DMS153 (cell line): ENCODE measurements around the gene HSD17B2.
"Not testable (repeated sequence)": the region's sequence is repeated elsewhere in the genome, so short reads cannot be mapped to it uniquely, and the experiment has no call there.

ENCODE experiments used
- DNase-seq: peaks from one replicate; lab custom pipeline; 2025; lab: John Stamatoyannopoulos, UW

HSD17B2 gene

DNA sequence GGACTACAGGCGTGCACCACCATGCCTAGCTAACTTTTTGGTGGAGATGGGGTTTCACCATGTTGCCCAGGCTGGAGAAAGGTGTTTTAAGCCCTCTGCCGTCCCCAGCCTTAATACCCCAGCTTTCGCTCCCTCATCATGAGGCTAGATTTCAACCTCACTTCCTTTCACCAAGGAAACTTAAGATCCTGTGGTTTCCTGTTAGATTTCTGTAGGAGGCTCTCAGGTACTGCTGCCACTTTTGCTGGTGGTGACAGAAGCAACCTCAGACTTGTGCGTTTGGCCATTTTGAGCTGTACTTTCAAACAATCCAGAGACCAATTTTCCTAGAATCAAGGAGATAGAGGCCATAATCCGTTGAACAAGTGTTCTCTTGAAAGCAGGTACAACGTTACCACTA lies 98.7 kb downstream of the HSD17B2 start:
- DNase-seq: no peak

DNA sequence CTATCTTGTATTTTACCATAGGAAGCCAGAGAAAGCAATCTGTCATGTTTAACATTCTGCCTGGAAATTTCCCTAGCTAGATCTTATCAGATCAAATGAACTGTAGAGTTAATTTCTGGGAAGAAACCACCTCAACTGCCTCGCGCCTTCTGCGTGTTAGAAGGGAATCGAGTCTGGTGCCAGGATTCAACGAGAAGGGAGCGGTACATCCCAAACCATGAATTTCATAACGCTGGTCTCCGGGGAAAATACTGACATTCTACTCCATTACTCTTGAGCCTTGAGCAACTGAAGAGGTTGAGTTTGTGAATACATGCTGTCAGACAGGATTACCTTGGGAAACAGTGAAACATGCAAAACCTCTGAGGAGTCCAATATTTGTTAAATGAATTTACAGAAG lies 99.8 kb downstream of the HSD17B2 start:
- DNase-seq: no peak

DNA sequence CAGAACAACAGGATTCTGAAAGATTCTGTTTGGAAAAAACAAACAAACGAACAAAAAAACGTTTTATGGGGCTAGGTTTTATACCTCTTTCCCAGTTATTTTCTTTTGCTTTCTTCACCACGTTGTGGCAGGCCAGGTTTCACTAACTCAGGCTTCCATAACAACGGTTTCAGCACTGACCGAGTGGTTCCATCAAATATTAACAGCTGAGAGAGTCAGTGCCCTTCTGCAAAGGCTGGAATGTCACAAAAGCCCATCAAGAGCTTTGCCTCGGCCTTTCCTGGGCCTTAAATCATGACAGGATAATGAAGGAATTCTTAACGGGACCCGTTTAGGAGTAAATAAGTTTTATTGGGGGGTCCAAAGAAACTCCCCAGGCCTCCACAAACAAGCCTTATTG lies 100.8 kb downstream of the HSD17B2 start:
- no peak for DNase-seq

GRCh38 chr16:82136956-82137821 lies 102.1 kb downstream of the HSD17B2 start:
- no peak for DNase-seq

- no peak for DNase-seq
Measured at GRCh38 chr16:82137822-82138167, 102.7 kb downstream of the HSD17B2 start.

DNA sequence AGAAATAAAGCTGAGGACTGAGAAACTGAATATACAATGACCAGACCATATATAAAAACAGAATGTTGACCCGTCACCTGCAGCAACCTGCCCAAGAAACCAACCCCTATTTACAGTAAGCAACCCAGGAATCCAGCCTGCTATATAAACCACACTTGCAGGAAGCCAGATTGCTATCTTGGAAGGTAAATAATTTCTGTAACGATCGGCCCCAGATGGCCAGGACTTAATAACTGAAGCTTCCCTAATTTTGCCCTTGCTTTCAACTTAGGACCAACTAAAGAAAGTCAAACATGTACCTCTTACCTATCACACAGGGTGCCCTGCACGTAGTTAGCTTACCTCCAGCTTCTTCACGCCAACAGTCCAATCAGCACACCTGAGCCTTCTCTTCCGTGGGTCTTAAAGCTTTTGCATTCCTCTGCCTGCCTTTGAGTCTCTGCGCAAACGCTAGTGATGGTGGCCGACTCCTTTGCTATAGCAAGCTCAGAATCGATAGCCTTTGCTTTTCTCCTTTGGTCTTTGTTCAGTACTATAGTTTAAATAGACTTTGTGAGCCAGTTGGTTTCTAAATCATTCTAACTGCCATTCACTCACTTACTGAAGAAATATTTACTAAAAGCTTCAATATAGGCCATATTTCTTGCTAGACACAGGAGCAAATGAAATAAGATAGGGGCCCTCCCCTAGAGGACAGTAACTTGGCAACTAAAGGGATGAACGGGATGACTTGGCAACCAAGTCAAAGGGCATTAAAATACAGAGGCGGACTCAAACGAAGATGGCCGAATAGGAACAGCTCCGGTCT lies 103.6 kb downstream of the HSD17B2 start:
- no peak for DNase-seq

DNA sequence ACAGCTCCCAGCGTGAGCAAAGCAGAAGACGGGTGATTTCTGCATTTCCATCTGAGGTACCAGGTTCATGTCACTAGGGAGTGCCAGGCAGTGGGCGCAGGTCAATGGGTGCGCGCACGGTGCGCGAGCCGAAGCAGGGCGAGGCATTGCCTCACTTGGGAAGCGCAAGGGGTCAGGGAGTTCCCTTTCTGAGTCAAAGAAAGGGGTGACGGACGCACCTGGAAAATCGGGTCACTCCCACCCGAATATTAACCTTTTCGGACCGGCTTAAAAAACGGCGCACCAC lies 104.2 kb downstream of the HSD17B2 start:
- not testable (repeated sequence) for DNase-seq

DNA sequence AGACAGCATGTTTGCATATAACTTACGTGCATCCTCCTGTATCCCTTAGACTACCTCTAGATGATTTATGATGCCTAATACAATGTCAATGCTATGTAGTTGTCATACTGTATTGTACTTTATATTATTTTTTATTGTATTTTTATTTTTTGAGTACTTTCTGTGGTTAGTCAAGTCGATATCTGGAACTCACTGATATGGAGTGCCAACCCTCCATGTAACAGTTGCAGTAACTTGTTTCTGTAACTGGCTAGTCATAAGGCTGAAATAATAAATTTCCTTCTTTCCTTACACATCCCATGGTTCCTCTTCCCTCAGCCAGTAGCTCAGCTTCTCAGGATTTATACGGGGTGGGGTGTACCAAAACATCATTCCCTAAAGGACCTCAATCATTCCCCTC lies 111.5 kb downstream of the HSD17B2 start:
- DNase-seq: no peak

DNA sequence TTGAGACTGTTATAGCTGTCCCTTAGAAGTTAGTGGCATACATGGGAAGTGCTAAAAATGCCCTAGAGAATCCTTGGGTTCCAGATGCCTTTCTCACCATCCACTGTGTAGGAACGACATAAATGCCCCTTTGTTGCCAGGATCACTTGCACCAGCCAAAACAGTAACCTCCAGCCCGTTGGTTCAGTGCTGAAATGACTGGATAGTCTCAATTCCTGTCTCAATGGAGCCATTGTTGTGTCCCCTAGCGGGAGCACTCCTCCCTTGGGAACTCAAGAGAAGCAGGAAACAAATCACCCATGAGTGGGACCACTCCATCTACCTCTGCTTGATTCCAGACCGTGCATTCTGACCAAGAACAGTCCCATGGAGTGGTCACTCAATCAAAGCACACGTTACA lies 111.9 kb downstream of the HSD17B2 start:
- DNase-seq: no peak

DNA sequence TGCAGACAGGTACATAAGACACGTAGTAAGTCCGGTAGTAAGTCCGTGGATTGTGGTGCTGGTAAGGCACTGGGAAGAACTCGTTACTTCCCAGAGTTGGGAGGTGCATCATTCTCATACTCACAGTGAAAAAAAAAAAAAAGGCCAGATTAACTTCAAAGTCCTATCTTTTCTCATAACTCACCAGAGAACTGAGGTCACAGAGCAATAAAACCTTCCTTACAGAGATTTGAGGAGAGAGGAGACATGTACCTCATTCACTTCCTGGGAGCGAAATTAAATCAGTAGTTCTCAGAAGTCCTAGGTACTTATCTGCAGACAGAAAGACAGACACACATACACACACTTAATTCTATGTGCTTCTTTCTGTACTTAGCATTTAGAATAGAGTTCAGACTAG lies 112.5 kb downstream of the HSD17B2 start:
- no peak for DNase-seq
